HG02623 (cell line): ENCODE data around the gene CCDC192.
"Not testable (repeated sequence)": the region's sequence is repeated elsewhere in the genome, so short reads cannot be mapped to it uniquely, and the experiment has no call there.

Experiments used
- ATAC-seq: cut with Tn5 transposase; IDR thresholded peaks from one replicate; pipeline ENCODE4 v1.9.1; 2021; ENCODE audit warnings: moderate library complexity; ENCODE audit not compliant: unreplicated experiment

Gene CCDC192

GRCh38 chr5:127697894-127698600, 5.1 kb upstream of the CCDC192 start:
- ATAC-seq: no peak

DNA sequence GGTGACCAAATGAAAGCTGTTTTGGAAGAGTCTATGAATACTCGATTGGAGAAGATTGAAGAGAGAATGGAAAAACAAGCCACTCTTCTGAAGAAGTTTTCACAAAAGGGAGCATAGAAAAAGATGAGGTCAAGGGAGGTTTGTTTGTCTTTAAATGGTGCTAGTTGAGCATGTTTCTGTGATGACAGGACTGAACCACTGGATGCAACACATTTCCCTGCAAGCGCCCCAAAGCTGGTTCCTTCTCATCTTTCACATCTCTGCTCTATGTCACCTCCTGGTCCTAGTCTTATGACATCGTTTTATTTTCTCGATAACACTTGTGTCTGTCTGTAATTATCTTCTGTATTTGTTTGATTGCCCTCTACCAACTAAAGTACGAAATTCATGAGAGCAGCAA, 3.8 kb upstream of the CCDC192 start:
- ATAC-seq: no peak

DNA sequence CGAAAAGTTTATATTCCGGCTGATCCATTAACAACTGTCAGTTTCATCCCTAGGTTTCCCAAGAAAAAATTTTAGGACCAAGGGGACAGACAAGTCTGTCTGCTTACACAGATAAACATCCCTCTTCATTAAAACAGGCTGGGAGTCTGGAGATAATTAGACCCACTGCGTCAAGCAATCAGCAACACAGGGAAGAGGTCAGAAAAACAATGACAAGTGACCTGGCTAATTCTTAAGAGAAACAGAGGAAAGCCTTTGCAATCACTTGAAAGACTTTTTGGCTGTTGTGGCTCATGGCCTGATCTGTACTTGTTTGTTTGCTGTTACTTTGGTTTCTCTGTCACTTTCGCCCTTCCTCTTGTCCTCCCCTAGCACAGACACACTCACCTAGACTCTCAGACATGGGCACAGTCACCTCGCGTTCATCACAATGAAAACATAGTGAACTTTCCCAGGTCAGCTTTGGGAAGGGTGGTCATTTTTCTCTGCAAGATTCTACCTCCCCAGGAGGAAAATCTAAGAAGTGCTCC, 2.9 kb upstream of the CCDC192 start:
- no peak for ATAC-seq

- no peak for ATAC-seq
Measured at GRCh38 chr5:127702434-127702833, 757 bp upstream of the CCDC192 start.

GRCh38 chr5:127705120-127705892, 2.1 kb downstream of the CCDC192 start:
- ATAC-seq: no peak

DNA sequence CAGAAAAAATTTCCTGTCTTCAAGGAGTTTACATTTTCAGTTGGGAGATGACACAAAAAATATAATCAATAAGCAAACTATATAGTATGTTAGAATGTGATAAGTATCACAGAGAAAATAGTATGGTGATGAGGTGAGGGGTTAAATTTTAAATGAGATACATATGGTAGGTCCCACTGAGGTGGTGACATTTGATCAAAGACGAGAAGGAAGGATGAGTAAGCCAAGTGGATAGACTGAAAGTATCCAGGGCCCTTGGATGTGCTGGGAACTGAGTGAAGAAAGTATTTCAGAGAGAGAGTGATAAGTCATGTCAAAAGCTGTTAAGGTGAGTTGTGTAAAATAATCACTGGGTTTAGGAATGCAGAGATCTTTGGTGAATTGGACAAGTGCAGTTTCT, 3.5 kb downstream of the CCDC192 start:
- no peak for ATAC-seq

DNA sequence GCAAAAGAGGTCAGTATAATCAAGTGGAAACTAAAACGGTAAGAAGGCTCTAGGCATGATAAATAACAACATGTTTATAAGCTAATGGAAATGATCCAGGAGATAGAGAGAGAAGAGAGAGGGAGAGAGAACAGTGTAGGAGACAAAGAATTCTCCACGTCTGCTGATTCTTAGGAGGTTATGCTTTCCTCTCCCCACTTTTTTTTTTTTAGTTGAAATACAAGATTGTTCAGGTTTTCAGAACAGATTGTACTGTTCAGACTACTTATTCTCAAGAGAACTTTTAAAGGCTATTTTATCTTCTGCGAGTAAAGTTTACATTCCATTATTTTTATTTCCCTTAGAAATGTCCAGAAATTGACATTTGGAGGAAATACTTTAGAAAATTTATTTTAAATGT, 4.0 kb downstream of the CCDC192 start:
- no peak for ATAC-seq

DNA sequence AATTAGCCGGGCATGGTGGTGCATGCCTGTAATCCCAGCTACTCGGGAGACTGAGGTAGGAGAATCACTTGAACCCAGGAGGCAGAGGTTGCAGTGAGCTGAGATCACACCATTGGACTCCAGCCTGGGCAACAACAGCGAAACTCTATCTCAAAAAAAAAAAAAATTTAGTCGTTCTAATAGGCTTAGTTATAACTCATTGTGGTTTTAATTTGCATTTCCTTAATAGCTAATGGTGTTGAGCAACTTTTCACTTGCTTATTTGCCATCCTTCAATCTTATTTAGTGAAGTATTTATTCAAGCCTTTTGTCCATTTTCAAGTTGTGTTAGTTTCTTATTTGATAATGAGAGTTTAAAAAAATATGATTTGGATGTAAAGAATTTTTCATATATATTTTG, 9.9 kb downstream of the CCDC192 start:
- ATAC-seq: not testable (repeated sequence)

GRCh38 chr5:127718181-127718580, 15.0 kb downstream of the CCDC192 start:
- no peak for ATAC-seq

DNA sequence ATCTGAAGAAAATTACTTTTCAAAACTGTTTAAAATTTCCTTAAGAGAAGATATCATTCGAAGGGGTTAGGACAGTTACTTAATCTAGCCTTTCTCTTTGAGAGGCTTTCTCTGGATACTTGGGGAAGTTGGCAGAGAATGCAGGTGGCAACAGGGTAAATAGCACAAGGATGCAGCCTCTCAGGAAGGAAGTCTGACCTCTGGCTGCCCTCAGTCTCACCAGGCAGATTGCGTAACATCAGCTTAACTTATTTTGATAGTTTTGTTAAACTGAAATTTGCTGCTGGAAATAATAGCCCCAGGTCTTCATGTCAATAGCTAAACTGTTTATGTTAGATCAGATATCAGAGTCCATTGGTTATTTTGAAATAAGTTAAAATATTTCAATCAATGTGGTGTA, 20.4 kb downstream of the CCDC192 start:
- ATAC-seq: no peak

DNA sequence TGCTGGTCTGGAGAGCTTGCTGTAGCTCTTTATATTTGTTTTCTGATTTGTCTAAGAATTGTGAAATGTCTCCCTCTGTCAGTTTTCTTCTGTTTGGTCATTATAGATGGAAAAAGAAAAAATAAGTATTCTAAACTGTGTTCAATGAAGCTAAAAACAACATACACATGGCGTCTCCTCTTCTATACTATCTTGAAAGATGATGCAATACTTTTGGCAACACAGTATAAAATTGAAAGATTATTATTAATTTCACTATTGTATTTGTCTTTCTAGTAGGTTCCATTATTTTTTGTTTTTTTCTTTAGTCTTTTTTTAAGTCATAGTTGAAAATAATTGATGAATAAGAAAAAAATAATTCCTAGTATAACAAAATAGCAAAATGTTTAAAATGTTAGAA, 22.5 kb downstream of the CCDC192 start:
- ATAC-seq: no peak

GRCh38 chr5:127732963-127733362, 29.8 kb downstream of the CCDC192 start:
- ATAC-seq: no peak

GRCh38 chr5:127739348-127739747, 36.2 kb downstream of the CCDC192 start:
- ATAC-seq: not testable (repeated sequence)

- no peak for ATAC-seq
Measured at GRCh38 chr5:127739807-127740384, 36.7 kb downstream of the CCDC192 start.

DNA sequence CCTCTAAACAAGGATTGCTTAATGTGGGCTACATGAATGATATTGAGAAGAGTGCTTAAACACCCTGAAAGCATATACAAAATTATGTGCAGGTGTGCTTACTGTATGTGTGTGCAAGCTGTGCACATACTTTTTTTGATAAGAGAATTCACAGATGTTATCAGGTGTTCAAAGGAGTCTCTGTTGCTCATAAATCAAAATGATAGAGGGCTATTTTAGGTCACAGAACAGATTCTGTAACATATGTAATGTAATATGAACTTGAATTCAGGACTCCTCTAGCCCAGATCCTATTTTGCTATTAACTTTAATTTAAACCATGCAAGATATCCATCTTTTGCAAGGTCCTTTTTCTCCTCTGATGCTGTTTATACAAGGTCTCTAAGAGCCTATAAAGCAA, 38.2 kb downstream of the CCDC192 start:
- no peak for ATAC-seq

GRCh38 chr5:127744241-127744640, 41.0 kb downstream of the CCDC192 start:
- no peak for ATAC-seq

DNA sequence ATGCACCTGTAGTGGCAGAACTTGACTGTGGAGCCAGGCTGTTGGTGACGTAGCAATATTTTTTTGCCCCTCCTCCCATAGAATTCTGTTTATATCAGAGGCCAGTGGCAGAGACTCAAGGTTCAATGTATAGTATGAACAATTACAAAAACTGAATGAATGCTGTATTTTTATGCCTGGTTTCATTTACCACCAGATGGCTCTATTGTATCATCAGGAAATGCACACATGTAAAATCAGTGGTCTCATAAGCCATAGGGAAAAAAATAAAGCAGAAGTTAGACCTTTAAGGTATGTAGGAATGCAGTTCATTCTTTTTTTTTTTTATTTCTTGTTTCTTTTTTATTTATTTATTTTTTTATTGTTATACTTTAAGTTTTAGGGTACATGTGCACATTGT, 43.6 kb downstream of the CCDC192 start:
- ATAC-seq: no peak

- ATAC-seq: not testable (repeated sequence)
Measured at GRCh38 chr5:127752503-127753265, 49.5 kb downstream of the CCDC192 start.

GRCh38 chr5:127754259-127754658, 51.1 kb downstream of the CCDC192 start:
- no peak for ATAC-seq

- ATAC-seq: no peak
Measured at GRCh38 chr5:127754706-127755105, 51.5 kb downstream of the CCDC192 start.

- ATAC-seq: no peak
Measured at GRCh38 chr5:127757576-127757975, 54.4 kb downstream of the CCDC192 start.
